ENCODE data around the gene CDH23. TPM values are rescaled to one million over a fixed set of nuclear protein-coding genes. Genes with fewer than 3 reads are reported as not detected.

CDH23 gene
- total RNA-seq, 1 donor from 2014 or later = 1.3 TPM

GRCh38 chr10:71427246-71427645 is 30.5 kb downstream of the CDH23 start:
- H3K27ac Mint-ChIP-seq = no peak overlapping the region
- no peak overlapping the region for H3K4me3 Mint-ChIP-seq
- H3K9me3 Mint-ChIP-seq = no peaks in the 10 kb centered on the region
- H3K36me3 Mint-ChIP-seq (ENCODE audit: low read depth) = no peaks in the 10 kb centered on the region
- H3K4me1 Mint-ChIP-seq = no peaks in the 10 kb centered on the region
- intact Hi-C loops (cut with micrococcal nuclease) = no loop called here
- peaks cover 3% of the 10 kb centered on the region for H3K27me3 Mint-ChIP-seq
- no peak for DNase-seq

GRCh38 chr10:71429304-71429703 is 32.6 kb downstream of the CDH23 start:
- Mint-ChIP-seq H3K27ac (no peak overlapping the region), H3K9me3 (no peaks in the 10 kb centered on the region), H3K27me3 (peaks cover 3% of the 10 kb centered on the region), H3K4me1 (no peaks in the 10 kb centered on the region), H3K36me3 (ENCODE audit: low read depth) (no peaks in the 10 kb centered on the region), H3K4me3 (no peak overlapping the region)
- intact Hi-C loops (cut with micrococcal nuclease) = no loop called here
- DNase-seq = no peak

GRCh38 chr10:71429929-71430328 is 33.2 kb downstream of the CDH23 start:
- intact Hi-C loops (cut with micrococcal nuclease) = no loop called here
- Mint-ChIP-seq H3K36me3 (ENCODE audit: low read depth) (no peaks in the 10 kb centered on the region), H3K4me3 (no peak overlapping the region), H3K27ac (no peak overlapping the region), H3K27me3 (peaks cover 3% of the 10 kb centered on the region), H3K9me3 (no peaks in the 10 kb centered on the region), H3K4me1 (no peaks in the 10 kb centered on the region)
- DNase-seq = no peak

- no peak overlapping the region for H3K4me3 Mint-ChIP-seq
- intact Hi-C loops (cut with micrococcal nuclease) = no loop called here
- H3K27me3 Mint-ChIP-seq = peaks cover 3% of the 10 kb centered on the region
- no peaks in the 10 kb centered on the region for H3K4me1 Mint-ChIP-seq
- no peaks in the 10 kb centered on the region for H3K36me3 Mint-ChIP-seq (ENCODE audit: low read depth)
- no peak overlapping the region for H3K27ac Mint-ChIP-seq
- DNase-seq = no peak
- no peaks in the 10 kb centered on the region for H3K9me3 Mint-ChIP-seq
Measured at GRCh38 chr10:71431239-71432100, 34.8 kb downstream of the CDH23 start.

- H3K27me3 Mint-ChIP-seq = peaks cover 3% of the 10 kb centered on the region
- no peaks in the 10 kb centered on the region for H3K4me1 Mint-ChIP-seq
- no peak for DNase-seq
- H3K9me3 Mint-ChIP-seq = no peaks in the 10 kb centered on the region
- H3K36me3 Mint-ChIP-seq (ENCODE audit: low read depth) = no peaks in the 10 kb centered on the region
- no peak overlapping the region for H3K27ac Mint-ChIP-seq
- intact Hi-C loops (cut with micrococcal nuclease) = no loop called here
- H3K4me3 Mint-ChIP-seq = no peak overlapping the region
Measured at GRCh38 chr10:71432101-71432905, 35.6 kb downstream of the CDH23 start.

- Mint-ChIP-seq H3K36me3 (ENCODE audit: low read depth) (no peaks in the 10 kb centered on the region), H3K27ac (no peak overlapping the region), H3K27me3 (peaks cover 3% of the 10 kb centered on the region), H3K9me3 (no peaks in the 10 kb centered on the region), H3K4me1 (no peaks in the 10 kb centered on the region), H3K4me3 (no peak overlapping the region)
- DNase-seq = no peak
- intact Hi-C loops (cut with micrococcal nuclease) = no loop called here
Measured at GRCh38 chr10:71432956-71433767, 36.4 kb downstream of the CDH23 start.

GRCh38 chr10:71433768-71434744 is 37.3 kb downstream of the CDH23 start:
- intact Hi-C loops (cut with micrococcal nuclease) = no loop called here
- DNase-seq = no peak

GRCh38 chr10:71434760-71435394 is 38.2 kb downstream of the CDH23 start:
- H3K9me3 Mint-ChIP-seq = no peaks in the 10 kb centered on the region
- no peaks in the 10 kb centered on the region for H3K36me3 Mint-ChIP-seq (ENCODE audit: low read depth)
- H3K27me3 Mint-ChIP-seq = peaks cover 1% of the 10 kb centered on the region
- intact Hi-C loops (cut with micrococcal nuclease) = no loop called here
- H3K4me1 Mint-ChIP-seq = no peaks in the 10 kb centered on the region
- no peak for DNase-seq
- H3K27ac Mint-ChIP-seq = no peak overlapping the region
- no peak overlapping the region for H3K4me3 Mint-ChIP-seq

More at GRCh38 chr10:71433768-71434744, 37.3 kb downstream of the CDH23 start:
- no peaks in the 10 kb centered on the region for H3K4me1 Mint-ChIP-seq
- peaks cover 4% of the 10 kb centered on the region for H3K27me3 Mint-ChIP-seq
- no peaks in the 10 kb centered on the region for H3K9me3 Mint-ChIP-seq
- no peaks in the 10 kb centered on the region for H3K36me3 Mint-ChIP-seq (ENCODE audit: low read depth)
- H3K4me3 Mint-ChIP-seq = no peak overlapping the region
- no peak overlapping the region for H3K27ac Mint-ChIP-seq

GRCh38 chr10:71435571-71436267 is 39.0 kb downstream of the CDH23 start:
- Mint-ChIP-seq H3K4me1 (no peaks in the 10 kb centered on the region), H3K4me3 (no peak overlapping the region), H3K27ac (no peak overlapping the region), H3K27me3 (peaks cover 4% of the 10 kb centered on the region), H3K9me3 (no peaks in the 10 kb centered on the region), H3K36me3 (ENCODE audit: low read depth) (no peaks in the 10 kb centered on the region)
- no peak for DNase-seq
- intact Hi-C loops (cut with micrococcal nuclease) = no loop called here

- no peak overlapping the region for H3K27ac Mint-ChIP-seq
- intact Hi-C loops (cut with micrococcal nuclease) = no loop called here
- no peaks in the 10 kb centered on the region for H3K36me3 Mint-ChIP-seq (ENCODE audit: low read depth)
- no peak for DNase-seq
- no peaks in the 10 kb centered on the region for H3K9me3 Mint-ChIP-seq
- H3K4me1 Mint-ChIP-seq = no peaks in the 10 kb centered on the region
- peaks cover 4% of the 10 kb centered on the region for H3K27me3 Mint-ChIP-seq
- H3K4me3 Mint-ChIP-seq = no peak overlapping the region
Measured at GRCh38 chr10:71436268-71437125, 39.8 kb downstream of the CDH23 start.

GRCh38 chr10:71437537-71438092 is 40.9 kb downstream of the CDH23 start:
- intact Hi-C loops (cut with micrococcal nuclease) = no loop called here
- Mint-ChIP-seq H3K4me1 (no peaks in the 10 kb centered on the region), H3K27ac (no peak overlapping the region), H3K9me3 (no peaks in the 10 kb centered on the region), H3K36me3 (ENCODE audit: low read depth) (no peaks in the 10 kb centered on the region), H3K4me3 (no peak overlapping the region), H3K27me3 (peaks cover 4% of the 10 kb centered on the region)
- no peak for DNase-seq

Measured in activated CD4-positive, alpha-beta T cell treated with anti-CD3 and anti-CD28 coated beads, Interleukin-2, amount 10 ng/mL, durations not matched to agents 24 days and 14 days (primary cell).